ENCODE results near the gene PODN.

Gene PODN

GRCh38 chr1:53122961-53123413, 61.0 kb downstream of the PODN start:
- Histone ChIP-seq H3K36me3 (ENCODE audit: insufficient read depth, low read length) (no peaks in the 10 kb centered on the region), H2AFZ (ENCODE audit: low read depth, low read length) (no peak overlapping the region), H3K9me3 (ENCODE audit: low read length) (no peaks in the 10 kb centered on the region), H3K4me3 (ENCODE audit: low read length) (no peak overlapping the region), H3K4me1 (ENCODE audit: insufficient read depth, low read length) (peaks cover 11% of the 10 kb centered on the region), H3K27me3 (ENCODE audit: insufficient read depth, low read length) (peaks cover 29% of the 10 kb centered on the region)

GRCh38 chr1:53123453-53124140, 61.6 kb downstream of the PODN start:
- peaks cover 29% of the 10 kb centered on the region for H3K27me3 ChIP-seq (ENCODE audit: insufficient read depth, low read length)
- H3K4me3 ChIP-seq (ENCODE audit: low read length) = no peak overlapping the region
- H3K36me3 ChIP-seq (ENCODE audit: insufficient read depth, low read length) = no peaks in the 10 kb centered on the region
- H2AFZ ChIP-seq (ENCODE audit: low read depth, low read length) = no peak overlapping the region
- no peaks in the 10 kb centered on the region for H3K9me3 ChIP-seq (ENCODE audit: low read length)
- peaks cover 11% of the 10 kb centered on the region for H3K4me1 ChIP-seq (ENCODE audit: insufficient read depth, low read length)

GRCh38 chr1:53125122-53125521, 63.1 kb downstream of the PODN start:
- Histone ChIP-seq H2AFZ (ENCODE audit: low read depth, low read length) (no peak overlapping the region), H3K27me3 (ENCODE audit: insufficient read depth, low read length) (peaks cover 29% of the 10 kb centered on the region), H3K9me3 (ENCODE audit: low read length) (no peaks in the 10 kb centered on the region), H3K36me3 (ENCODE audit: insufficient read depth, low read length) (no peaks in the 10 kb centered on the region), H3K4me1 (ENCODE audit: insufficient read depth, low read length) (peaks cover 18% of the 10 kb centered on the region), H3K4me3 (ENCODE audit: low read length) (no peak overlapping the region)

- H2AFZ ChIP-seq (ENCODE audit: low read depth, low read length) = no peak overlapping the region
- peaks cover 24% of the 10 kb centered on the region for H3K4me1 ChIP-seq (ENCODE audit: insufficient read depth, low read length)
- H3K36me3 ChIP-seq (ENCODE audit: insufficient read depth, low read length) = no peaks in the 10 kb centered on the region
- peaks cover 24% of the 10 kb centered on the region for H3K27me3 ChIP-seq (ENCODE audit: insufficient read depth, low read length)
- no peak overlapping the region for H3K4me3 ChIP-seq (ENCODE audit: low read length)
- no peaks in the 10 kb centered on the region for H3K9me3 ChIP-seq (ENCODE audit: low read length)
These were observed 63.8 kb downstream of the PODN start for GRCh38 chr1:53125623-53126360.

- H3K36me3 ChIP-seq (ENCODE audit: insufficient read depth, low read length) = no peaks in the 10 kb centered on the region
- no peak overlapping the region for H3K4me3 ChIP-seq (ENCODE audit: low read length)
- peaks cover 22% of the 10 kb centered on the region for H3K27me3 ChIP-seq (ENCODE audit: insufficient read depth, low read length)
- no peak overlapping the region for H2AFZ ChIP-seq (ENCODE audit: low read depth, low read length)
- peaks cover 17% of the 10 kb centered on the region for H3K4me1 ChIP-seq (ENCODE audit: insufficient read depth, low read length)
- H3K9me3 ChIP-seq (ENCODE audit: low read length) = no peaks in the 10 kb centered on the region
These were observed 64.5 kb downstream of the PODN start for GRCh38 chr1:53126495-53126894.

GRCh38 chr1:53127546-53127945, 65.5 kb downstream of the PODN start:
- H3K27me3 ChIP-seq (ENCODE audit: insufficient read depth, low read length) = peaks cover 19% of the 10 kb centered on the region
- H3K4me1 ChIP-seq (ENCODE audit: insufficient read depth, low read length) = peaks cover 13% of the 10 kb centered on the region
- H3K9me3 ChIP-seq (ENCODE audit: low read length) = no peaks in the 10 kb centered on the region
- no peaks in the 10 kb centered on the region for H3K36me3 ChIP-seq (ENCODE audit: insufficient read depth, low read length)
- H2AFZ ChIP-seq (ENCODE audit: low read depth, low read length) = no peak overlapping the region
- H3K4me3 ChIP-seq (ENCODE audit: low read length) = no peak overlapping the region

- H2AFZ ChIP-seq (ENCODE audit: low read depth, low read length) = no peak overlapping the region
- H3K4me3 ChIP-seq (ENCODE audit: low read length) = no peak overlapping the region
- H3K4me1 ChIP-seq (ENCODE audit: insufficient read depth, low read length) = peaks cover 13% of the 10 kb centered on the region
- no peaks in the 10 kb centered on the region for H3K36me3 ChIP-seq (ENCODE audit: insufficient read depth, low read length)
- H3K9me3 ChIP-seq (ENCODE audit: low read length) = no peaks in the 10 kb centered on the region
- peaks cover 14% of the 10 kb centered on the region for H3K27me3 ChIP-seq (ENCODE audit: insufficient read depth, low read length)
These were observed 66.4 kb downstream of the PODN start for GRCh38 chr1:53128401-53128800.

GRCh38 chr1:53129891-53130597, 68.0 kb downstream of the PODN start:
- Histone ChIP-seq H3K36me3 (ENCODE audit: insufficient read depth, low read length) (no peaks in the 10 kb centered on the region), H3K9me3 (ENCODE audit: low read length) (no peaks in the 10 kb centered on the region), H3K4me1 (ENCODE audit: insufficient read depth, low read length) (peaks cover 13% of the 10 kb centered on the region), H2AFZ (ENCODE audit: low read depth, low read length) (no peak overlapping the region), H3K4me3 (ENCODE audit: low read length) (no peak overlapping the region), H3K27me3 (ENCODE audit: insufficient read depth, low read length) (peaks cover 9% of the 10 kb centered on the region)

- Histone ChIP-seq H3K27me3 (ENCODE audit: insufficient read depth, low read length) (peaks cover 4% of the 10 kb centered on the region), H3K4me1 (ENCODE audit: insufficient read depth, low read length) (peaks cover 13% of the 10 kb centered on the region)
These were observed 68.5 kb downstream of the PODN start for GRCh38 chr1:53130598-53130877.

GRCh38 chr1:53130878-53131589, 69.0 kb downstream of the PODN start:
- Histone ChIP-seq H3K27me3 (ENCODE audit: insufficient read depth, low read length) (peaks cover 2% of the 10 kb centered on the region), H2AFZ (ENCODE audit: low read depth, low read length) (no peak overlapping the region), H3K4me3 (ENCODE audit: low read length) (no peak overlapping the region), H3K9me3 (ENCODE audit: low read length) (no peaks in the 10 kb centered on the region), H3K36me3 (ENCODE audit: insufficient read depth, low read length) (no peaks in the 10 kb centered on the region), H3K4me1 (ENCODE audit: insufficient read depth, low read length) (peaks cover 13% of the 10 kb centered on the region)

More at GRCh38 chr1:53130598-53130877, 68.5 kb downstream of the PODN start:
- Histone ChIP-seq H3K9me3 (ENCODE audit: low read length) (no peaks in the 10 kb centered on the region), H3K36me3 (ENCODE audit: insufficient read depth, low read length) (no peaks in the 10 kb centered on the region), H3K4me3 (ENCODE audit: low read length) (no peak overlapping the region), H2AFZ (ENCODE audit: low read depth, low read length) (no peak overlapping the region)

GRCh38 chr1:53131590-53131938, 69.6 kb downstream of the PODN start:
- Histone ChIP-seq H3K4me3 (ENCODE audit: low read length) (no peak overlapping the region), H3K27me3 (ENCODE audit: insufficient read depth, low read length) (peaks cover 2% of the 10 kb centered on the region), H3K36me3 (ENCODE audit: insufficient read depth, low read length) (no peaks in the 10 kb centered on the region), H3K4me1 (ENCODE audit: insufficient read depth, low read length) (peaks cover 13% of the 10 kb centered on the region), H3K9me3 (ENCODE audit: low read length) (no peaks in the 10 kb centered on the region), H2AFZ (ENCODE audit: low read depth, low read length) (no peak overlapping the region)

- Histone ChIP-seq H3K4me1 (ENCODE audit: insufficient read depth, low read length) (peaks cover 13% of the 10 kb centered on the region), H3K4me3 (ENCODE audit: low read length) (no peak overlapping the region), H3K36me3 (ENCODE audit: insufficient read depth, low read length) (no peaks in the 10 kb centered on the region), H3K9me3 (ENCODE audit: low read length) (no peaks in the 10 kb centered on the region), H3K27me3 (ENCODE audit: insufficient read depth, low read length) (peaks cover 2% of the 10 kb centered on the region), H2AFZ (ENCODE audit: low read depth, low read length) (no peak overlapping the region)
These were observed 70.2 kb downstream of the PODN start for GRCh38 chr1:53132176-53132575.
